ENCODE measurements around the gene HNRNPA0. TPM values are rescaled to one million over a fixed set of nuclear protein-coding genes. Genes with fewer than 3 reads are reported as not detected.

Gene HNRNPA0
- total and polyA plus RNA-seq, 2 of the 8 experiments (the other 6 are each of a cell fraction or from before 2014, with no cell fraction given), result 22.0 to 71.3 TPM

DNA sequence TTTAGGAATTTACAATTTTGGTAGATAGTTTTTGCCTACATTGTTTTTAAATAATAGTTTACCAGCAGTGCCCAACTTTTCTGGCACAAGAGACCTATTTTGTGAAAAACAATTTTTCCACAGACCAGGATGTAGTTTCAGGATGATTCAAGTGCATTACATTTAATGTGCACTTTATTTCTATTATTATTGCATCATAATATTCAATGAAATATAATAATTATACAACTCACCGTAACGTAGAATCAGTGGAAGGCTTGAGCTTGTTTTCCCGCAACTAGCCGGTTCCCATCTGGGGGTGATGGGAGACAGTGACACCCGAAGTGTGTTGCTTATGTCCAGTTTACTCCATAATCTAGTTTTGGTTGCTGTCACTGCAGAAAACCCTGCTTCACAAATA is 3.5 kb upstream of the HNRNPA0 start:
- H3K4ac ChIP-seq (replicated peaks; ENCODE audit: insufficient read length, low read depth, low read length), result no peak overlapping the region
- CTCF ChIA-PET (ENCODE audit: partially characterized antibody), result interaction anchor here (0.6 to 2.2 kb wide), 4 partner anchors 10 to 21 kb away, joined by 3 to 10 read pairs (median 4); no protein-coding TSS in a partner anchor
- H3K4me1 ChIP-seq (replicated peaks in 1 of 4; ENCODE audit: control insufficient read depth in 3 of 4, insufficient read depth in 4 of 4, low read length in 3 of 4), result peaks cover 0 to 2% (median 0%) of the 10 kb centered on the region in 4 experiments; a peak in 2 of 7 replicates
- peaks cover 0 to 5% of the 10 kb centered on the region in 2 experiments for H4K20me1 ChIP-seq (replicated peaks in 1 of 2; ENCODE audit: control insufficient read depth in 1 of 2, insufficient read depth in 2 of 2, low read length in 2 of 2)
- DNase-seq (ENCODE audit: low read depth in 1 of 2, low spot score in 2 of 2), result no peak
- no peak overlapping the region for H2AFZ ChIP-seq (ENCODE audit: low read length)
- no peak overlapping the region for H2BK12ac ChIP-seq (ENCODE audit: low read depth, low read length)
- no peak overlapping the region for H2BK20ac ChIP-seq (ENCODE audit: low read length)
- no peaks in the 10 kb centered on the region for H3K79me1 ChIP-seq (ENCODE audit: low read depth, low read length)
- no peak overlapping the region for H4K5ac ChIP-seq (ENCODE audit: insufficient read length, low read depth, low read length)
- peaks cover 4 to 7% of the 10 kb centered on the region in 2 experiments; a peak in 1 of 4 replicates for H3K9me3 ChIP-seq (ENCODE audit: insufficient read depth in 2 of 2, low read depth in 1 of 2, low read length in 1 of 2)
- H3K27ac ChIP-seq (ENCODE audit: low read depth, low read length), result no peak overlapping the region
- no peak overlapping the region for H3K56ac ChIP-seq (replicated peaks; ENCODE audit: insufficient read length, low read depth, low read length)
- no peak overlapping the region for H2AK5ac ChIP-seq (ENCODE audit: low read depth, low read length)
- 93% methylated on average over 5 of the region's 5 CpGs; no CpG with 5 or more reads in 1 of the 2 experiments for WGBS, 2 experiments (ENCODE audit: extremely low coverage in 1 of 2, insufficient coverage in 1 of 2, insufficient read length in 1 of 2, insufficient replicate concordance in 2 of 2, low coverage in 1 of 2, low lambda C conversion rate in 2 of 2, missing lambda C conversion rate in 1 of 2)
- H2BK5ac ChIP-seq (ENCODE audit: low read depth, low read length), result no peak overlapping the region
- H3K27me3 ChIP-seq (replicated peaks in 1 of 4; ENCODE audit: control insufficient read depth in 3 of 4, extremely low read depth in 1 of 4, insufficient read depth in 3 of 4, low read length in 3 of 4), result no peaks in the 10 kb centered on the region
- peaks cover 0 to 10% (median 0%) of the 10 kb centered on the region in 4 experiments; a peak in 1 of 8 replicates for H3K36me3 ChIP-seq (ENCODE audit: control insufficient read depth in 2 of 4, insufficient read depth in 4 of 4, low read length in 3 of 4)
- H3K23ac ChIP-seq (ENCODE audit: insufficient read length), result no peak overlapping the region
- POLR2A ChIA-PET (ENCODE audit: partially characterized antibody), result no interaction called here
- H3K9ac ChIP-seq (replicated peaks in 1 of 4; ENCODE audit: extremely low read depth in 1 of 4, low read depth in 3 of 4, low read length in 3 of 4), result no peak overlapping the region
- no peak overlapping the region for H4K8ac ChIP-seq (ENCODE audit: extremely low read depth, insufficient read depth, low read length)
- H3K14ac ChIP-seq (ENCODE audit: insufficient read length), result no peak overlapping the region
- FAIRE-seq, result no peak
- no peak overlapping the region for H3K4me2 ChIP-seq (ENCODE audit: insufficient read depth in 1 of 2, low read depth in 2 of 2, low read length in 2 of 2)
- H2BK120ac ChIP-seq (replicated peaks; ENCODE audit: low read depth, low read length), result no peak overlapping the region
- H3K4me3 ChIP-seq (ENCODE audit: extremely low read depth in 1 of 4, insufficient read depth in 2 of 4, low read depth in 3 of 4, low read length in 4 of 4), result no peak overlapping the region
- peaks cover 12 to 15% of the 10 kb centered on the region in 2 experiments for H3K79me2 ChIP-seq (ENCODE audit: control insufficient read depth in 1 of 2, insufficient read depth in 2 of 2, low read length in 2 of 2)
- no peaks in the 10 kb centered on the region for H3K23me2 ChIP-seq (ENCODE audit: low read depth, low read length)
- no peak overlapping the region for H2BK15ac ChIP-seq (ENCODE audit: low read length)
- TF ChIP-seq GABPA (IDR thresholded peaks at IDR 0.05; ENCODE audit: borderline replicate concordance, insufficient read depth, low read length) (no peak), HDAC2 (IDR thresholded peaks at IDR 0.05; ENCODE audit: borderline replicate concordance in 1 of 2, low read depth in 2 of 2, low read length in 2 of 2) (no peak), ASH2L (IDR thresholded peaks at IDR 0.05; ENCODE audit: low read length) (no peak), MAX (IDR thresholded peaks at IDR 0.05) (no peak), SP1 (IDR thresholded peaks at IDR 0.05; ENCODE audit: low read depth, low read length) (no peak), KDM5A (IDR thresholded peaks at IDR 0.05; ENCODE audit: low read length) (no peak), CREB1 (IDR thresholded peaks at IDR 0.05) (no peak), CHD1 (IDR thresholded peaks at IDR 0.05; ENCODE audit: low read depth, low read length) (no peak), TBP (IDR thresholded peaks at IDR 0.05; ENCODE audit: low read depth, low read length) (no peak), SIX5 (IDR thresholded peaks at IDR 0.05; ENCODE audit: low read depth, low read length) (no peak), FOSL1 (IDR thresholded peaks at IDR 0.05; ENCODE audit: insufficient read depth, low read depth, low read length) (no peak)
- H4K91ac ChIP-seq (replicated peaks; ENCODE audit: insufficient read length, low read length), result no peak overlapping the region
- H3K18ac ChIP-seq (ENCODE audit: extremely low read depth, low read length), result no peak overlapping the region

All from H1 (cell line).